ENCODE measurements around the gene CNTN2. TPM values are rescaled to one million over a fixed set of nuclear protein-coding genes. Genes with fewer than 3 reads are reported as not detected.

CNTN2 gene
- total and polyA plus RNA-seq, 2 of the 8 experiments (the other 6 are each of a cell fraction or from before 2014, with no cell fraction given) = 1.2 to 3.9 TPM

- Histone ChIP-seq H2BK12ac (ENCODE audit: low read depth, low read length) (no peak overlapping the region), H4K91ac (replicated peaks; ENCODE audit: insufficient read length, low read length) (no peak overlapping the region), H2AK5ac (ENCODE audit: low read depth, low read length) (no peak overlapping the region), H3K23me2 (ENCODE audit: low read depth, low read length) (peaks cover 3% of the 10 kb centered on the region; the same call in 1 of the 2 replicates), H4K20me1 (replicated peaks in 1 of 2; ENCODE audit: control insufficient read depth in 1 of 2, insufficient read depth in 2 of 2, low read length in 2 of 2) (no peaks in the 10 kb centered on the region), H3K9me3 (ENCODE audit: insufficient read depth in 2 of 2, low read depth in 1 of 2, low read length in 1 of 2) (no peaks in the 10 kb centered on the region), H3K27ac (ENCODE audit: low read depth, low read length) (no peak overlapping the region), H3K4me2 (ENCODE audit: insufficient read depth in 1 of 2, low read depth in 2 of 2, low read length in 2 of 2) (no peak overlapping the region), H3K36me3 (ENCODE audit: control insufficient read depth in 2 of 4, insufficient read depth in 4 of 4, low read length in 3 of 4) (no peaks in the 10 kb centered on the region), H2BK20ac (ENCODE audit: low read length) (no peak overlapping the region), H3K14ac (ENCODE audit: insufficient read length) (no peak overlapping the region), H2BK15ac (ENCODE audit: low read length) (no peak overlapping the region), H3K23ac (ENCODE audit: insufficient read length) (no peak overlapping the region), H3K79me1 (ENCODE audit: low read depth, low read length) (no peaks in the 10 kb centered on the region), H3K4ac (replicated peaks; ENCODE audit: insufficient read length, low read depth, low read length) (no peak overlapping the region), H3K79me2 (ENCODE audit: control insufficient read depth in 1 of 2, insufficient read depth in 2 of 2, low read length in 2 of 2) (no peaks in the 10 kb centered on the region), H3K27me3 (replicated peaks in 1 of 4; ENCODE audit: control insufficient read depth in 3 of 4, extremely low read depth in 1 of 4, insufficient read depth in 3 of 4, low read length in 3 of 4) (peaks cover 0 to 18% (median 10%) of the 10 kb centered on the region in 4 experiments; a peak in 5 of 7 replicates), H4K5ac (ENCODE audit: insufficient read length, low read depth, low read length) (no peak overlapping the region), H3K4me1 (replicated peaks in 1 of 4; ENCODE audit: control insufficient read depth in 3 of 4, insufficient read depth in 4 of 4, low read length in 3 of 4) (no peaks in the 10 kb centered on the region; a peak in 1 of 7 replicates), H4K8ac (ENCODE audit: extremely low read depth, insufficient read depth, low read length) (no peak overlapping the region), H3K56ac (replicated peaks; ENCODE audit: insufficient read length, low read depth, low read length) (no peak overlapping the region), H3K4me3 (ENCODE audit: extremely low read depth in 1 of 4, insufficient read depth in 2 of 4, low read depth in 3 of 4, low read length in 4 of 4) (no peak overlapping the region), H3K18ac (ENCODE audit: extremely low read depth, low read length) (no peak overlapping the region), H3K9ac (replicated peaks in 1 of 4; ENCODE audit: extremely low read depth in 1 of 4, low read depth in 3 of 4, low read length in 3 of 4) (no peak overlapping the region), H2BK5ac (ENCODE audit: low read depth, low read length) (no peak overlapping the region), H2AFZ (ENCODE audit: low read length) (no peak overlapping the region), H2BK120ac (replicated peaks; ENCODE audit: low read depth, low read length) (no peak overlapping the region)
- WGBS, 2 experiments (ENCODE audit: extremely low coverage in 1 of 2, insufficient coverage in 1 of 2, insufficient read length in 1 of 2, insufficient replicate concordance in 2 of 2, low coverage in 1 of 2, low lambda C conversion rate in 2 of 2, missing lambda C conversion rate in 1 of 2) = 87% methylated on average over 6 of the region's 6 CpGs; no CpG with 5 or more reads in 1 of the 2 experiments
- POLR2A ChIA-PET (ENCODE audit: partially characterized antibody) = interaction anchor here (1.6 kb wide), 1 partner anchor 9 kb away, joined by 4 read pairs; no protein-coding TSS in a partner anchor
- DNase-seq (ENCODE audit: low read depth in 1 of 2, low spot score in 2 of 2) = no peak
- FAIRE-seq = no peak
- TF ChIP-seq RXRA (IDR thresholded peaks at IDR 0.05; ENCODE audit: insufficient read depth, low read depth, low read length) (no peak), SP1 (IDR thresholded peaks at IDR 0.05; ENCODE audit: low read depth, low read length) (no peak), RFX5 (IDR thresholded peaks at IDR 0.05; ENCODE audit: borderline replicate concordance, low read depth, low read length) (no peak), POLR2A (IDR thresholded peaks at IDR 0.05; ENCODE audit: control extremely low read depth in 1 of 2, low read depth in 2 of 2, low read length in 2 of 2) (no peak)
- CTCF ChIA-PET (ENCODE audit: partially characterized antibody) = interaction anchor here (1.5 to 33.2 kb wide), 8 partner anchors 8 to 103 kb away, joined by 3 to 531 read pairs (median 6); no protein-coding TSS in a partner anchor
Measured at GRCh38 chr1:205038132-205038786, 4.8 kb upstream of the CNTN2 start.

All from H1 (cell line).